Measurements from ENCODE around the gene GFPT2.

Gene GFPT2

DNA sequence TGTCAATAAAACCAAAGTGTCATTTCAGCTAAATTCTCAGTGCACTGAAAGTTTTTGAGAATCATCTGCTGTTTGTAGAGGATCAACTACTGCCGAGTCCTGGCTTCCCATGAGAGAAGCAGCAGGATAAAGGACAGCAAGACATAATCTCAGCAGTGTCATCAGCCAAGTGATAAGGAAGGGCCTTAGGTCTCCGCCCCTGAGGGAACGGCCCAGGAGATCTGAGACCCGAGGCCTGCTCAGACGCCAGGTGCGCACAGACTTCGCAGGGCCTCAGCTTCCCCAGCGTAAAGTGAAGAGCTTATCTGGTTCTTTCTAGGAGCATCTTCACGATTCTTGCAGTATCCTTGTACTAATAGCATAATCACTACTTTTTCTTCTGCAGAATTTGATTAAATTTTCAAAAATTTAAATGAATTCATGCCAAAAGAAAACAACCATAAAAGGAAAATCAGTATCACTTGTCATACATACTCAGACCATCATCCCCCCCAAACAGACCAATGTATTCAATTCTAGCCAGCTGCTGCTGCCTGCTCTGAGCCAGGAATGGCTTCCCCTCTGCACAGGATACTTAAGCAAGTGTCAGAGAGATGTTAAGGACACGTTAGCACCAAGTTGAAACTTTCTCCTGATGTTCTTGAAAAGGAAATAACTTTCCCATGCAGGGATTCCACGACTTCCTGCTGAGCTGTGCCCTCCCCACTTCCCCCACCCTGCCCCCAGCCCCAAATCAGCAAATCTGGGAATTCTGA lies 2.2 kb downstream of the GFPT2 start:
- DNase-seq: no peak

DNA sequence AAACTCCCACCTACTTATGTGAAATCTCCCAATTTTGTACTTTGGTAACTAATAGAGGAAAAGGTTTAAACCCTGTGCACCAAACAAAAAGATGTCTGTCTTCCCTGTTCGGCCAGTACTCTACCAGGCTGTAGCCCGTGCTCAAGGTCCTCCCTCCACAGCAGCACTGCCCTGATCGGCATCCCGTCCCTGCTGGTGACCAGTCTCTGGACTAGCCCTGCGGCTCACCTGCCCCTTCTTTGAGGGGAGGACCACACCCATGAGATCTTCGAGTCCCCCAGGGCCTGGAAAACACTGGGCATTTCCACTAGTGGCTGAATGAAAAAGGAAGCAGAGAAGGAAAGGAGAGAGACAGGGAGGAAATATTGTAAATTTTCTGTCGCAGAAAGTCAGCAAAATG lies 2.8 kb downstream of the GFPT2 start:
- no peak for DNase-seq

DNA sequence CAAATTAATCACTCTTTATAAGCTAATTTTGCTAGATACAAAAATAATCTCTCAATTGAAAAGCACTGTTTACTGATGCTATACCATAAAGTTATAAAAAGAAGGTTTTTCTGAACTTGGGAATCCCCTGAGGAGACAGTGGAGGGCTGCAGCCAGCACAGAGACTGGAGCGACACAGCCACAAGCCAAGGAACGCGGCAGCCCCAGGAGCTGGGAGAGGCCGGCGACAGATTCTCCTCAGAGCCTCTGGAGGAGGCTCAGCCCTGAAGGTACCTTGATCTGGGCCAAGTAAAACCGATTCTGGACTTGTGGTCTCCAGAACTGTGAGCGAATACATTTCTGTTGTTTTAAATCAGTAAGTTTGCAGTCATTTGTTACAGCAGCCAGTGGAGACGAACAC lies 3.7 kb downstream of the GFPT2 start:
- no peak for DNase-seq

DNA sequence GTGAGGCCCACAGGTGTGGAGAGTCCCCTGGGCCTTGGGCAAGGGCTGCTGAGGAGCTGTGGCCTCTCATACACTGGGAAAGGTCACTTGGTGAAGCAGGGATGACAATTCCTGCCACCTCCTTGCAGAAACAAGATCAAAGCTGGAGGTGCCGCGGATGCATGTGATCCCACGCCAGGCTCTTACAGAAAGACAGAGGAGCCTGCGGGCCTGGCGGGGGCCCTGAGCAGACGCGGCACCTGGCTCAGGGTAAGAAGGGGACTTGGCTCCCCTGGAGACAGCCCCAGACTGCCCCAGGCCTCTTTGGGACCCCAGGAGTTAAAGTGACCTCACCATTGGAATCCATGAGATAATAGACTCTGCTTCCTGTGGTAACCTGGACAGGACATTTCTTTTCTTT lies 4.8 kb downstream of the GFPT2 start:
- DNase-seq: no peak

DNA sequence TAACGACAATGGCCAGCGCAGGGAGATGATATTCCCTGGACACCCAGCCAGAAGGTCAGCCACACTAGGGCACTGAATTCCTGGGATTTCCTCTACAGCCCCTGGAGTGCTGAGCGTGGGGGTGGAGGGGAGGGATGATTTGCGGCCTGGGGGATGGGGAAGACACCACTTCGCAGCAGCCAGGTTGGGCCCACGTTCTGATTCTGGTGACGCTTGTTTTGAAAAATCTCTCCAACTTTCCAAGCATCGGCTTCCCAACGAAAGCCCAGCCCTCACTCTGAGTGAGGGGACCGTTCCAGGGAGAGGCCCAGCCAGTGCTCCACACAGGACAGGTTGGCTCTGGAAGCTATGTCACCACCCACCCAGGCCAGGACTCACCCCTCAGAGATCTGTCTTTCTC lies 5.4 kb downstream of the GFPT2 start:
- no peak for DNase-seq

DNA sequence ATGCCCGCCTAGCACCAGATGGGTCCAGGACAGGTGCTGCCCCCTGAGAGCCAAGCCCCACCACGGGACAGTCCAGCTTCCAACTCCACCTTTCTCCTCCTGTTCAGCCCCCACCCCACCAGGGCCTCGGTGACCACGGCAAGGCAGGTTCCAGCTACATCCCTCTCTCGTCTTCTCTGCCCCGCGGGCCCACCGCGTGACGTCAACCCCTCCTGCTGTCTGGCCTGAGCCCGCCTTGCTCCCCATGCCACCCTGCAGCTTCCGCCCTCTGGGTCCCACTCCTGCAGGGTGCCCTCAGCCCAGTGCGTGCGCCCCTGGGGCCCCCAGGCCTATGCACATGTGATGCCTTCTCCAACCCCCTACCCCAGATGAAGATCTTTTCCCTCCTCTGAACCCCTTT lies 6.8 kb downstream of the GFPT2 start:
- DNase-seq: no peak

DNA sequence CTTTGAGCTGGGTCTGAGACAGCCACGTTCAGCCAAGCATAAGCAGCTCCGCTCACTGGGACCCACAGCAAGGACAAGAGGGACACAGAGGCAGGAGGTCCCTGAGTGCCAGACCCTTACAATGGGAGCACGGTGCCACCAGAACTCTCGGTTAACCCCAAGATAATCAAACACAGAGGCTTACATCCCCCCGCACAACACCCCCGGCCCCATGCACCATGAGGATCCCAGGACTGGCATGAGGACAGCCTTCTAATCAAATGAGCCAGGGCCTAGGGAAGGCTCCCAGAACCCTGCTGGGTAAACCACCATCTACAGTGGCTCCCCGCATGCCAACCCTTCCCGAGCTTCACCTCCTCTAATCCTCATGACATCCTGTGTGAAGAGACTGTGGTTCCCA lies 7.4 kb downstream of the GFPT2 start:
- DNase-seq: no peak

DNA sequence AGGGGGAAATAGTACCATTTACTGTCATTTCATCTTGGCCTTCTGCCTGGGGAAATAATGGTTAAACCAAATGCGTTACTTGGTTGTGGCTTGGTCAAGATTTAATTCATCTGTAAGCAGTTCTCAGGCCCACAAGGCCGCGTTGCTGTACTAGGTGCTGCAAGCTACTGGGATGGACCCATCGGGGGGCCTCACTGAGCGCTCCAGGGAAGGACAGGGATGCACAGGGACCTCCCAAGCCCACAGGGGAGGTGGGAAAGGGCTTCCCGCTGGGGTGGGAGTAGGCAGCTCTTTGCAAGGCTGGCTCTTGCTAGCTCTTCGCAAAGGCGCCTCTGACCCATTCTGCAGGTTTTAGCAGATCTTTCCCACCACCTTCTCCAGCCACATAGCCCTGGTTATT lies 8.0 kb downstream of the GFPT2 start:
- no peak for DNase-seq

DNA sequence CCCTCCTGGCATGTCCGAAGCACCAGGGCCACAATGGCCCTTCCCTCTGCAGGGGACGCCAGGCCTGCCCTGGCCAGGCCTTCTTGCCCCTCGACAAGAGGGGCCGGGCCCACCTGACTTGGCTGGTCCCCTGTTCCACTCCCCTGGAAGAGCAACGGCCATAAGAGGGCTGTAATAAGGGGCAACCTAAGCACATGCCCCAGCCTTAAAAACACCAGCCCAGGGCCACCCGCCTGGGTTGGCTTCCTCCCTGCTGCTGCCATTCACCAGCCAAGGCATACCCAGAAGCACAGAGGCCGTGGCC lies 8.5 kb downstream of the GFPT2 start:
- DNase-seq: no peak

DNA sequence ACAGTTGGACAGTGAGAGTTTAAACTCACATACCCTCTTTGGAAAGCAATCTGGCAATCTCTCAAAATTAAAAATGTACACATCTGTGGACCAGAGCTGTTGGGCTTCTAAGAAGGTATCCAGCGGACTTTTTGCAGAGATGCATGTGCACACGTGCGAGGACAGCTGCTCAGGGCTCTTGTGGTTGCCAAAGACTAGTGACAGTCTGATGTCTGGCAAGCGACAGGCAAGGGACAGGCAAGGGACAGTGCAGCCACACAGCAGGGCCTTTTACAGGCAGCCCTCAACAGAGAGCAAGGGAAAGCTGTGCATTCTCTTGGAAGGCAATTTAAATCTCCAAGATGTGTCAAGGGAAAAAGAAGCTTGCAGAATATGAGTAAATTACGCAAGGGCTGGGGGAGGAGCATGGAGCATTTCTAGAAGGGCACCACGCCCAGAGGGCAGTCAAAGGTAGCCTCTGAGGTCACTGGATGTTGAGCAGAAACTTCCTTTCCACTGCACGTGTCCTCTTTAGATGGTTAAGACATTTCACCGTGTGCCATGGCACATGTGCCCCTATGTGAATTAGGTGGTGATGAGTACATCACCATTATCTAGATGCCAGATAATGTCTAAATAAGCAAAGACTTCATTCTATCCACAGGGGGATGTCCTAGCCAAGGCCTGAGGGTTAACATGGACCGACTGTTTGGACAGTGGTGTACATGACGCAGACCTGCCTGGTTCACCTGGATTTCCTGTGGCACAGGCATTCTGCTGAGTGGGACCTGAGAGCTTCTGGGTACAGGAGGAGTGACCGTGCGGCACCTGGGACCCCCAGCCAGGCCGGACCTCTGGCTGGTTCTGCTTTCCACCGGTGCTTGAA lies 9.1 kb downstream of the GFPT2 start:
- no peak for DNase-seq

DNA sequence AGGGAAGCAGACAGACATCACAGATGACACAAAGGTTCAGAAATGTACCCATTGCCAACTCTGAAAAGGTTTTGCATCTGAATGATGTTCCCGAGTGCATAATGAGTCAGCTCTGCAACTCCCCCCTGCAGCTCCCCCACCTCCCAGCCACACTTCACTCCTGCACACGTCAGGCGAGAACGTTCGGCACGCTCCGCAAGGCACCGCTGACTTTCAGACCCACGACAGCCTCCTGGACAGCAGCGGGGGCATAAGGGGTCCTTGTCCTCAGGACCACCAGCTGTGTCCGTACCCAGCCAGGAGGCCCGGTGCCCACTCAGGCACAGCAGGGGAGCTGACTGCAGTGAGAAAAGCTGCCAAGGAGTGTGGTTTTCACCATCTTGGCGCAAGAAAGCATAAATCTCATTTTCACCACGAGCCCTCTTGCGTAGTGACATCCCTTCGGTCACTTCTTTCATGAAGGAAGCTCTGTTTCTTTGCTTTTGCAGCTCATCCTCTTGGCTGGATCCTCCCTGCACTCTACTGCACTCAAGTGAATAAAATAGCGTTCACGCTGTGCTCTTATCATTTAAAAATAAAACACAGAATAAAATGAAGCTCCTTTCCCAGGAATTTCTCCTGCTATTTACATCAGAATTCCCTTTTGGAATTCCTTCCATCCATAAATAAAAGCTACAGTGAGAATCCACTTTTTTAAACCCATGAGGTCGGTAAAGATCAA lies 9.9 kb downstream of the GFPT2 start:
- DNase-seq: no peak

DNA sequence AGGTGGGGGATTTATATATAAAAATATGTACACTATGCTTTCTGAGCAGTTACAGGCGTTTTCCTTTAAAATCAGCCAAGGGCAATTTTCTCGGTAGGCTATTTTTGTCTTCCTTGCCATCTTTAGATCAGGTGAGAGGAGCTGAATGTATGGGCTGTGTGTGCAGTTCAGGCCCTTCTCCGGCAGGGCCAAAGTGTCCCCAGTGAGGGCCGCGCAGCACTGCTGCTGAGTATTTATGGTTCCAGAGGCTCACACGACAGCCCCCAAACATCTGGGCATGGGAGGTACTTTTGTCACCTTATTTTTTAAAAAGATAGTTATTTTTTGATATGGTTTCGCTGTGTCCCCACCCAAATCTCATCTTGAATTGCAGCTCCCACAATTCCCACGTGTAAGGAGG lies 11.5 kb downstream of the GFPT2 start:
- DNase-seq: no peak

DNA sequence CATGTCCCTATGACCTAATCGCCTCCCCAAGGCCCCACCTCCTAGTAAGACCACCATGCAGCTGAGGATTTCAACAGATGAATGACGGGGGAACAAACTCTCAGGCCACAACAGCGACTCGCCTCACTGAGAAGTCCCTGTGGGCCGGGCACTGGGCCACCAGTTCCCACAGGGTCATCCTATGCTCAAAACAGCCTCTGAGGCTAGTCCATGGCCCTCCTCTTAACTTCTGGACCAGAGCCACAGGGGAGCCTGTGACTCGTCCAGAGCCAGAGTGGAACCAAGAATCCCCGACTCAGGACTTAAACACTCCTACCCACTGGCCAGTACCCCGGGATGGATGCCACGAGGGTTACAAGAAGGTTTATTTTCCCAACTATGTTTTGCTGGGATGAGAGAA lies 12.3 kb downstream of the GFPT2 start:
- DNase-seq: no peak

DNA sequence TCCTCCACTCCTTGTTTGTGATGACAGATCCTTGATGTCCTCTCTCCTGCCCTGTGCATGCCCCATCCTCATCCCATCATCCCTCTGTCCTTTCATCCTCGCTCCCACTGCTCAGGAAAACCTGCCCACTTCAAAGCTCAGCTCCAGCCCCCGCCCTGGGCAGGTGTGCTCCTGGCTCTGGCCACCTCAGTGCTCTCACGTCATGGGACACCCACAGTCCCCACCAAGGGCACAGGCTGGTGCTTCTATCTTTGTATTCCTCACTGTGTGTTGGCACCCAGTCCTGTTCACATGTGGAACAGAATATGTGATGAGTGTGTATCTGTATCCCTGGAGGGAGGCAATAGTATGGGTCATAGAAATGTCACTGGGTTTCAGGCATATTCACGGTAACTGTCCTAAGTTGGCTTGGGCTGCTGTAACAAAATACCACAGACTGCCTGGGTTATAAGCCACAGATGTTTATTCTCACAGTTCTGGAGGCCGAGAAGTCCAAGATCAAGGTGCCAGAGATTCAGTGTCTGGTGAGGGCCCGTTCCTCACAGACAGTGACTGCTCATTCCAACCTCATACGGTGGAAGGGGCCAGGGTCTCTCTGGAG lies 13.5 kb downstream of the GFPT2 start:
- DNase-seq: no peak

DNA sequence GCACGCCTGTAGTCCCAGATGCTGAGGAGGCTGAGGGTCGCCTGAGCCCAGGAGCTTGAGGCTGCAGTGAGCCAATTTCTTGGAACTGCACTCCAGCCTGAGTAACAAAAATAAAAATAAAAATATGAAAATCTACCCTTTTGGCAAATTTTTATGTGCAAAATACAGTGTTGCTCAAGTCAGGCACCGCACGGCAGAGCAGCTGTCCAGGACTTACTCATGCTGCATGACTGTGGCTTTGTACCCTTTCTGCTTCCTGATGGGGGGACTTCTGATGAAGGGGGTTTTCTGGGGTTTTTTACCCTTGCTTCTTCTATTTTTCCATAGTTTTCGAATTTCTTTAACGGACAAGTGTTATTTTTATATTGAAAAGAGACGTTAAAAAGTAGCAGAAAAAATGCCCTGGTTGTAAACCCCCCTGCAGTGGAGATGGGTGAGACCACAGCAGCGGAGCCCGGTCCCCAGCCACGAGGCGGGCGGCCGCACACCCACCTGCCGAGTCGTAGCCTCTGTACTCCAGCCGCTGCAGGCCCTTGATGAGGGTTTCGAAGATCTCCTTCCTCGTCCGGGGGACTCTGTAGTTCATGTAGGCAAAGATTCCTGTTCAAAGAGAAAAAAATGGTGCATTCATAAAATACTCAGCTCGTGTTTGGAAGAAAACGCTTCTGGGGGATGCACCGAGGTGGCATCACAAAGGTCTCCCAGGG lies 15.0 kb downstream of the GFPT2 start:
- DNase-seq: no peak

DNA sequence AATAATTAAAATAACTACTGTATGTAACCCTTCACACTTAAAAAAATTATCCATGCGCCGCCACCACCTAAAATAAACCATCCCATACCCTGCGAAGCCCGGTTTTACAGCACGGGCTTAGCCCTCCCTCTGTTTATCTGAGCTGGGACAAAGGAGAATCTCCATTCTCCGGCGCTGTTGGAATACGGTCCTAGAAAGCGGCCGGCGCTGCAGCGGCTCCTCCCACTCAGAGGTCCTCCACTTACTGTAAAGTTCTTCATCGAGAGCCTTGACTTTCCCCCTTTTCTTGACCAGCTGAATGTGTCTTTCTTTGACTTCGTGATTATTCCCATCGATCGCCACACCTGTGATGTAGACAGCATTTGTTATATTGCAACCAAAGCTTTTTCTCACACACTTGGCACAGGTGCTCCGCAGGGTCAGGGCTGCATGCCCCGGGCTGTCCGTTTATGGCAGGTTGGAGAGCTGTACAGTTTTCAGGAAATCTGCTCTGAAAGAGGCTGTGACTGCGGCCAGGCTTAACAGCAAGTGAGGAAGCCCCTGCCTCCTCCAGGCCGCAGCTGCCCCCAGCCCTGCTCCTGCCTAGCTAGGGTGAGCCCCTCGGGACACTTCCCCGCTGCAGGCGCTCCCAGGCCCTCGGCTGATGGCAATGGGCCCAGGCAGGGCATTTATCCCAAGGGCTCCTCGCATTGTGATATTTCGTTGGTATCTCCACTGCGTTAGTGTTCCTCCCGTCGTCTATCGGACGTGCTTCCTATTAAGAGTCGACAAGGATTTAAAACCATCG lies 16.7 kb downstream of the GFPT2 start:
- no peak for DNase-seq

DNA sequence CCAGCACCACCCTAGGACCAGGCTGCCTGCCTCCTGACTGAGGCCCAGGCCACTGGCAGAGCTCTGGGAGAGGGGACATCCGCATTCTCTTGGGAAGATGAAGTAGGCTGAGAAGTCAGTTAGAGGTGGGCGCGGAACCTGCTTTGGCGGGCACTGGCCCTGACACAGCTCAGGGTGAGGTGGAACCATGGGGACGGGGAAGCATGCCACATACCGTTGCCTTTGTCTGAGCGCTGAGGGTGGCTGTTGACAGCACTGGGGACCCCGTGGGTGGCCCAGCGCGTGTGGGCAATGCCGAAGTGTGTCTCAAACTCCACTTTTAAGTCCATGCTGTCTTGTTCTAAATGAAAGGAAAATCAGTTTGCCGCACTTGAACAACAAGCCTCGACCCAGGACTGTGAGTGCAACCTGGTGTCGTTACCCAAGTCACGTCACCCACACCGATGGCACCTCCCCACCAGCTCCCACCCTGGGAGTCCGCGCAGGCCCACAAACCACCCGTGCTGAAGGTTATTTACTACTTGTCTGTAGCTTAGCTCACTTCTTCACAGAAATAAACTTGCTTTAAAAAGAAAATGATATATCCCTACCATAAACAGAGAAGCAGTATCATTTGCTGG lies 17.4 kb downstream of the GFPT2 start:
- DNase-seq: no peak

DNA sequence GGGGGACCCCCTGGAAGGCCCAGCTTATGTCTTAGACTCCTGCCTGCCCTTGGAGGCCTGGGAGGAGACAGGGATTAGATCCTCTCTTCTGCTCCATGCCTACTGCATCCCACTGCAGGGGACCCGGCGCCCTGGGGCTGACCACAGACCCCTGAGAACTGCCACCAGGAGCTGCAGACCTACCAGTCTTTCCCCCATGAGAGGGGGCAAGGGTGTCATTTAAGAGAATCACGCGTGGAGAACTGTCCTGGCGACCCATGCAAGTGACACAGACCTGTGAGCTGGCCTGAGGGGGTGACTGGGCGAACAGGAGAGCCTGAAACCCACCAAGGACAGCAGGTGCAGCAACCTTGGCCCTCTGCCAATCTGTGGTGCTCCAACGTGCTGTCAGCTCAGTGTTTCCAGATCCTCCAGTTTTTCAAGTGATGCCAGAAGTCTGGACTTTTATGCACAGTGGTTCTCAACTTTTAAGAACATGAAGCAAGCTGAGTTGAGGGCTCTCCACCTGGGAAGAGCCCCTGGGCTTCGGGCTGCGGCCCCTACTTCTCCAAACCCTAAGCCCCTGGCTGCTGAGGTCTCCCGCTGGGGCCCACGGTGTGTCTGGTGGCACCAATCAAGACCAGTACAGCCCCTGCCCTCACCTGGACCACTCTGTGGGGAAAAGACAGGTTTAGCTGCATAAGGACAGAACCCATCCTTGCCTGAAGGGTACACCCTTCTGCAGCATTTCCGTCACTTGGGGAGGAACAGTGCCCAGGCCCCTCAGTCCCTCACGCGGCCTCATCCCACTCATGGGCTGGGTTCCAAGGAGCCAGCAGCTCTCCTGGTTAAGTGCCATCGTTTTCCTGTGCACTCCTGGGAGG lies 18.2 kb downstream of the GFPT2 start:
- no peak for DNase-seq

DNA sequence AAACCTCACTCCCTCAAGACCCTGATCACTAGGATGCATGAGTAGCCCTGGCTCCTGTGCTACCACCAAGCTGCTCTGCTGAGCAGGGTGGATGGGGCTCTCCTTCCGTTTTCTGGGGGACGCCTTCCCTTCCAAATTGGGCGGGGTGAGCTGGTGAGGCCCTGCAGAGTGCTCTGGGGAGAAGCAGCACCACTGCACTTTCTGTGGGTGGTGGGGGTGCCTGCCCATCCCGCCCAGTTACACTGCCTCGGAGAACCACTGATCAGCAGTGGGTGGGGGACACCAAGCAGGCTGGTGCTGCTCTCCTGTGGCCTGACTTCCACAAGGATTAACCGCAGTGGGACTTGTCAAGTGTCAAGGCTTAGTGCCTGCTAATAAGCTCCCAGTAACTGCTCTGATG lies 19.0 kb downstream of the GFPT2 start:
- no peak for DNase-seq

DNA sequence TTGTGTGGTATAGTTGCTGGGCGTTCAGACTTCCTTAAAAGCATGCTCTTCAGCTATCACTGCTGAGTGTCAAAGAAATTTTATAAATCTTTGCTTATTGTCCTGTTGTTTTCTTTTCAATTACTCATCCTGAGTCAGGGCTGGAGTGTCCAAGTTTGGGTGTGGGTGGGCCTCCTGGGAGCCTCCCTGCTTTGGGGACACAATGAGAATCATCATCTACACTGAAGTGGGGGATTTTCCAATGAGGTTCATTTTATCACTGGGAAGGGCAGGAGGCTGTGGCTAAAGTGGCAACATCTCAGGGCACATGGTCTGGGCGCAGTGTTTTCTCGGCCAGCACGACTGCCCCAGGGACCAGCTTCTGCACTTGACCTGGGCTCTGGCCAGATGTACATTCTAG lies 19.5 kb downstream of the GFPT2 start:
- DNase-seq: no peak

DNA sequence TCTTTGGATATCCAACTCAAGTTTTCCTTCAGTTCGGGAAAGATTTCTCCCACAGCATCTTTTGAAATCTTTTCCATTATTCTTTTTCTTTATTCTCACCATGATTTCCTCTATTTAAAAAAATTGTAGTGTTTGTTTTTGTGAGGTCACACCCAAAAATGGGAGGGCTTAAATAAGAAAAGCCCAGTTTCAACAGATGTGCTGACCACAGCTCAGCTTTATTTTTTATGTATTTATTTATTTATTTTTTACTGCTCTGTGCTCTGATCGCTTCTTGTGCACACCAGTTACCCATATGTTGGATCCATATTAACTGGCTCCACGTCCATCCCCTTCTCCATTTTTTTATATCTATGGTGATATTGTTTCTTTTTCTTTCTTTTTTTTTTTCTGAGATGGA lies 20.3 kb downstream of the GFPT2 start:
- no peak for DNase-seq

All from NCI-H1436 treated with DMSO at 0.1 percent for 48 hours (cell line).